IMR-90 (cell line): ENCODE results near the gene PHF11. TPM values are rescaled to one million over a fixed set of nuclear protein-coding genes. Genes with fewer than 3 reads are reported as not detected.

Experiments used
- ATAC-seq: fragments of 200-7000 bp; cut with Tn5 transposase; 2 replicates; pipeline ENCODE4 v1.9.1; 2020; ENCODE audit warnings: low read depth, mild to moderate bottlenecking, moderate library complexity
- BruUV-seq: library from RNA; stranded (reverse); fragments of 400-500 nt; replicated peaks from 2 replicates; lab custom pipeline; 2021; lab: Mats Ljungman, UMichigan
- CTCF ChIA-PET: fragments of 300-600 bp; formaldehyde crosslinking; extraction: SDS; loops from one replicate; lab custom pipeline; 2021; ENCODE audit warnings: antibody characterized with exemption; lab: Yijun Ruan, JAX
- POLR2A ChIA-PET: fragments of 300-600 bp; sonication (Branson Sonifier 250); formaldehyde crosslinking; loops from one replicate; lab custom pipeline; 2022; ENCODE audit warnings: antibody characterized with exemption; ENCODE audit not compliant: unreplicated experiment; lab: Charles Lee
- DNase-seq: peaks from one replicate; pipeline ENCODE4 v3.0.0; 2013
- H2AFZ ChIP-seq: replicated peaks from 2 replicates; pipeline ENCODE3; 2013; ENCODE audit warnings: low read length, mild to moderate bottlenecking; ENCODE audit not compliant: poor library complexity
- H2AK5ac ChIP-seq: 2 replicates; pipeline ENCODE4 v1.6.1; 2013; ENCODE audit warnings: low read depth, low read length, inconsistent platforms
- H2AK9ac ChIP-seq: replicated peaks from 2 replicates; pipeline ENCODE3; 2013; ENCODE audit warnings: mild to moderate bottlenecking, low read depth, low read length, moderate library complexity; ENCODE audit not compliant: poor library complexity
- H2BK120ac ChIP-seq: 2 replicates; pipeline ENCODE4 v1.6.1; 2013; ENCODE audit warnings: low read depth, low read length, inconsistent platforms
- H2BK15ac ChIP-seq: 3 replicates; pipeline ENCODE4 v1.6.1; 2013; ENCODE audit warnings: low read depth, low read length, inconsistent platforms
- H2BK20ac ChIP-seq: 2 replicates; pipeline ENCODE4 v1.6.1; 2013; ENCODE audit warnings: low read depth, mild to moderate bottlenecking, inconsistent platforms, low read length, moderate library complexity
- H2BK5ac ChIP-seq: 2 replicates; pipeline ENCODE4 v1.6.1; 2013; ENCODE audit warnings: mild to moderate bottlenecking, low read depth, low read length, inconsistent platforms; ENCODE audit not compliant: poor library complexity, severe bottlenecking
- H3K14ac ChIP-seq: replicated peaks from 2 replicates; pipeline ENCODE4 v1.6.1; 2013; ENCODE audit warnings: low read depth, low read length, inconsistent platforms
- H3K18ac ChIP-seq: 2 replicates; pipeline ENCODE4 v1.6.1; 2013; ENCODE audit warnings: low read depth, low read length, control low read depth
- H3K23ac ChIP-seq: 2 replicates; pipeline ENCODE4 v1.6.1; 2013; ENCODE audit warnings: low read depth, low read length, inconsistent platforms
- H3K27ac ChIP-seq: 2 replicates; pipeline ENCODE4 v1.5.1; 2013; ENCODE audit warnings: mild to moderate bottlenecking, control low read depth, low read length; ENCODE audit not compliant: insufficient read depth
- H3K27me3 ChIP-seq: 2 replicates; pipeline ENCODE4 v1.6.1; 2013; ENCODE audit warnings: low read length; ENCODE audit not compliant: control insufficient read depth, insufficient read depth
- H3K36me3 ChIP-seq: 2 replicates; pipeline ENCODE4 v1.6.1; 2013; ENCODE audit warnings: low read length, mixed read lengths; ENCODE audit not compliant: control insufficient read depth, insufficient read depth
- H3K4ac ChIP-seq: 2 replicates; pipeline ENCODE4 v1.6.1; 2013; ENCODE audit warnings: low read depth, low read length, inconsistent platforms
- H3K4me1 ChIP-seq: 2 replicates; pipeline ENCODE4 v1.6.1; 2013; ENCODE audit warnings: low read length, mixed read lengths; ENCODE audit not compliant: control insufficient read depth, insufficient read depth
- H3K4me2 ChIP-seq: 2 replicates; pipeline ENCODE4 v1.6.1; 2013; ENCODE audit warnings: low read depth, mild to moderate bottlenecking, control low read depth, low read length, moderate library complexity
- H3K4me3 ChIP-seq: 2 replicates; pipeline ENCODE4 v1.5.1; 2013; ENCODE audit warnings: low read depth, mild to moderate bottlenecking, control low read depth, low read length, moderate library complexity; ENCODE audit not compliant: insufficient read depth
- H3K56ac ChIP-seq: 2 replicates; pipeline ENCODE4 v1.6.1; 2013; ENCODE audit warnings: low read length, inconsistent platforms; ENCODE audit not compliant: insufficient read depth; ENCODE audit errors: extremely low read depth
- H3K79me1 ChIP-seq, 2 experiments: 2 replicates each; pipeline ENCODE4 v1.6.1; 2013; ENCODE audit warnings: low read length in 2 of 2, inconsistent platforms in 1 of 2, low read depth in 1 of 2
- H3K9ac ChIP-seq: 2 replicates; pipeline ENCODE4 v1.6.1; 2013; ENCODE audit warnings: low read depth, low read length, control low read depth
- H3K9me1 ChIP-seq: 2 replicates; pipeline ENCODE4 v1.6.1; 2013; ENCODE audit warnings: low read length, inconsistent platforms; ENCODE audit not compliant: insufficient read depth
- H3K9me3 ChIP-seq: 2 replicates; pipeline ENCODE4 v1.6.1; 2013; ENCODE audit warnings: low read length; ENCODE audit not compliant: control insufficient read depth, insufficient read depth
- H4K20me1 ChIP-seq: 2 replicates; pipeline ENCODE4 v1.6.1; 2013; ENCODE audit warnings: low read length, inconsistent platforms; ENCODE audit not compliant: insufficient read depth
- H4K5ac ChIP-seq: 2 replicates; pipeline ENCODE4 v1.6.1; 2013; ENCODE audit warnings: mild to moderate bottlenecking, low read depth, low read length, control low read depth
- H4K8ac ChIP-seq, 2 experiments: 2 replicates each; pipeline ENCODE4 v1.6.1; 2013; ENCODE audit warnings: low read depth in 2 of 2, low read length in 2 of 2, control low read depth in 1 of 2, inconsistent platforms in 1 of 2
- H4K91ac ChIP-seq: 2 replicates; pipeline ENCODE4 v1.6.1; 2013; ENCODE audit warnings: low read depth, low read length, inconsistent platforms; ENCODE audit not compliant: insufficient read depth
- BHLHE40 ChIP-seq: fragments of 150-350 bp; IDR thresholded peaks from 2 replicates; pipeline ENCODE4 v1.6.1; 2016; ENCODE audit warnings: mild to moderate bottlenecking, low read depth, low read length
- CEBPB ChIP-seq: IDR thresholded peaks from 2 replicates; pipeline ENCODE4 v1.6.1; 2012; ENCODE audit warnings: low read depth, low read length, improper control_type of control experiment
- CHD1 ChIP-seq: IDR thresholded peaks from 2 replicates; pipeline ENCODE4 v1.6.1; 2012; ENCODE audit warnings: low read depth, low read length, improper control_type of control experiment
- FOS ChIP-seq: fragments of 150-350 bp; IDR thresholded peaks from 2 replicates; pipeline ENCODE4 v1.6.1; 2016; ENCODE audit warnings: low read depth, low read length
- MAFK ChIP-seq: IDR thresholded peaks from 2 replicates; pipeline ENCODE4 v1.6.1; 2012; ENCODE audit warnings: low read depth, low read length, improper control_type of control experiment
- MAZ ChIP-seq: IDR thresholded peaks from 2 replicates; pipeline ENCODE4 v1.6.1; 2012; ENCODE audit warnings: low read depth, mild to moderate bottlenecking, low read length, improper control_type of control experiment, moderate library complexity, borderline replicate concordance
- MXI1 ChIP-seq: IDR thresholded peaks from 2 replicates; pipeline ENCODE4 v1.6.1; 2012; ENCODE audit warnings: low read depth, mild to moderate bottlenecking, low read length, moderate library complexity, borderline replicate concordance
- NFE2L2 ChIP-seq: fragments of 150-350 bp; IDR thresholded peaks from 2 replicates; pipeline ENCODE4 v1.6.1; 2016; ENCODE audit warnings: low read depth, mild to moderate bottlenecking, low read length
- POLR2A ChIP-seq: IDR thresholded peaks from 2 replicates; pipeline ENCODE4 v1.6.1; 2012; ENCODE audit warnings: mild to moderate bottlenecking, low read depth, low read length
- RAD21 ChIP-seq: IDR thresholded peaks from 2 replicates; pipeline ENCODE4 v1.6.1; 2012; ENCODE audit warnings: low read length, improper control_type of control experiment
- RCOR1 ChIP-seq: IDR thresholded peaks from 2 replicates; pipeline ENCODE4 v1.6.1; 2012; ENCODE audit warnings: mild to moderate bottlenecking, low read length, improper control_type of control experiment; ENCODE audit not compliant: insufficient replicate concordance
- RFX5 ChIP-seq: IDR thresholded peaks from 2 replicates; pipeline ENCODE4 v1.8.0; 2012; ENCODE audit warnings: low read depth, mild to moderate bottlenecking, low read length, moderate library complexity
- SMC3 ChIP-seq: fragments of 150-350 bp; IDR thresholded peaks from 2 replicates; pipeline ENCODE4 v1.6.1; 2016; ENCODE audit warnings: low read depth, mild to moderate bottlenecking, antibody characterized with exemption, low read length, moderate library complexity
- WGBS, 2 experiments: methylation state at CpG; one replicate each; pipeline versions ENCODE4 v1.1.5 to v1.1.7; 2013; ENCODE audit warnings: missing lambda C conversion rate in 2 of 2; ENCODE audit not compliant: insufficient read length in 1 of 2; ENCODE audit errors: extremely low coverage in 2 of 2; 5-methylcytosine and 5-hydroxymethylcytosine counted together
- dilution Hi-C: fragments of 300-500 bp; cut with HindIII; formaldehyde crosslinking; loops from one replicate; pipeline ENCODE4 v1.14.3; 2018; ENCODE audit warnings: low sequenced_read_pairs; ENCODE audit not compliant: unreplicated experiment
- in situ Hi-C: fragments of 300-500 bp; cut with MboI; formaldehyde crosslinking; loops from 3 replicates; pipeline ENCODE4 v1.14.3; 2019; ENCODE audit warnings: low sequenced_read_pairs, inconsistent platforms, mixed read lengths
- intact Hi-C: fragments of 100-400 bp; cut with micrococcal nuclease; formaldehyde crosslinking; loops from 2 replicates; pipeline ENCODE4 v1.10.0; 2022
- polyA plus RNA-seq, 3 experiments: library from polyadenylated mRNA; depleted of rRNA; stranded (reverse); fragments of >200 nt; gene quantifications; 2 replicates each; pipeline ENCODE4 v1.2.3, GENCODE V29; 2012; ENCODE audit warnings: low replicate concordance in 1 of 3
- total RNA-seq: library from RNA; depleted of rRNA; stranded (reverse); fragments of >200 nt; gene quantifications from 2 replicates; pipeline ENCODE4 v1.2.3, GENCODE V29; 2012
- TF ChIP-seq, protein P1 (sequence below): fragments of 150-350 bp; IDR thresholded peaks from 2 replicates; pipeline ENCODE4 v1.6.1; 2017; ENCODE audit warnings: mild to moderate bottlenecking, antibody characterized with exemption, low read length, low read depth
- TF ChIP-seq, protein P2 (sequence below): fragments of 150-350 bp; IDR thresholded peaks from 2 replicates; pipeline ENCODE4 v1.6.1; 2016; ENCODE audit warnings: low read depth, mild to moderate bottlenecking, low read length, moderate library complexity, borderline replicate concordance
- TF ChIP-seq, protein P3 (sequence below): conservative IDR thresholded peaks from 2 replicates; pipeline ENCODE4 v1.5.1; 2012; ENCODE audit warnings: mild to moderate bottlenecking, low read depth, low read length, improper control_type of control experiment

The PHF11 gene
- total and polyA plus RNA-seq, 2 of the 4 experiments (the other 2 are of a cell fraction) = 3.9 to 15.4 TPM

DNA sequence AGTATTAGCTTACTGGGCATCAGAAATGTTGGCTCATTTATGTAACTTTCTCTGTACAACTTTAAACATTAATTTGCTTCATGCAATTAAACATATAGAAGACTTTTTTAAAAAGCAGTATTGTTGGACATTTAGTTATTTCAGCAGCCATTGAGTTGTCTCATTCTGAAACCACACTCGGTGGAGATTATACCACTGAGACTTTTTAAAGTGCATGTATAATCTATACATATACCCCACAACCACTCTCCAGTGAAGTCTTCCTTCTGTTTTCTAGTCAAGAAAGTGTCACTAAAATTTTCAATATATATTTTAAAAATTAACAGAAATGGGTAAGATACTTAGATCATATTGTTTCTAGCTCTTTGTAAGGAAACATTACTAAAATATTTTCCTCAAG is 36.2 kb upstream of the PHF11 start:
- POLR2A ChIA-PET = no interaction called here
- TF ChIP-seq MAFK (no peak), RCOR1 (no peak), MAZ (no peak), CHD1 (no peak), NFE2L2 (no peak), BHLHE40 (no peak), RAD21 (no peak), SMC3 (no peak), POLR2A (no peak), FOS (no peak), MXI1 (no peak), RFX5 (no peak), CEBPB (no peak)
- TF ChIP-seq, protein P1, sequence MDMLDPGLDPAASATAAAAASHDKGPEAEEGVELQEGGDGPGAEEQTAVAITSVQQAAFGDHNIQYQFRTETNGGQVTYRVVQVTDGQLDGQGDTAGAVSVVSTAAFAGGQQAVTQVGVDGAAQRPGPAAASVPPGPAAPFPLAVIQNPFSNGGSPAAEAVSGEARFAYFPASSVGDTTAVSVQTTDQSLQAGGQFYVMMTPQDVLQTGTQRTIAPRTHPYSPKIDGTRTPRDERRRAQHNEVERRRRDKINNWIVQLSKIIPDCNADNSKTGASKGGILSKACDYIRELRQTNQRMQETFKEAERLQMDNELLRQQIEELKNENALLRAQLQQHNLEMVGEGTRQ = no peak
- TF ChIP-seq, protein P2, sequence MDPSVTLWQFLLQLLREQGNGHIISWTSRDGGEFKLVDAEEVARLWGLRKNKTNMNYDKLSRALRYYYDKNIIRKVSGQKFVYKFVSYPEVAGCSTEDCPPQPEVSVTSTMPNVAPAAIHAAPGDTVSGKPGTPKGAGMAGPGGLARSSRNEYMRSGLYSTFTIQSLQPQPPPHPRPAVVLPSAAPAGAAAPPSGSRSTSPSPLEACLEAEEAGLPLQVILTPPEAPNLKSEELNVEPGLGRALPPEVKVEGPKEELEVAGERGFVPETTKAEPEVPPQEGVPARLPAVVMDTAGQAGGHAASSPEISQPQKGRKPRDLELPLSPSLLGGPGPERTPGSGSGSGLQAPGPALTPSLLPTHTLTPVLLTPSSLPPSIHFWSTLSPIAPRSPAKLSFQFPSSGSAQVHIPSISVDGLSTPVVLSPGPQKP = no peak
- TF ChIP-seq, protein P3, sequence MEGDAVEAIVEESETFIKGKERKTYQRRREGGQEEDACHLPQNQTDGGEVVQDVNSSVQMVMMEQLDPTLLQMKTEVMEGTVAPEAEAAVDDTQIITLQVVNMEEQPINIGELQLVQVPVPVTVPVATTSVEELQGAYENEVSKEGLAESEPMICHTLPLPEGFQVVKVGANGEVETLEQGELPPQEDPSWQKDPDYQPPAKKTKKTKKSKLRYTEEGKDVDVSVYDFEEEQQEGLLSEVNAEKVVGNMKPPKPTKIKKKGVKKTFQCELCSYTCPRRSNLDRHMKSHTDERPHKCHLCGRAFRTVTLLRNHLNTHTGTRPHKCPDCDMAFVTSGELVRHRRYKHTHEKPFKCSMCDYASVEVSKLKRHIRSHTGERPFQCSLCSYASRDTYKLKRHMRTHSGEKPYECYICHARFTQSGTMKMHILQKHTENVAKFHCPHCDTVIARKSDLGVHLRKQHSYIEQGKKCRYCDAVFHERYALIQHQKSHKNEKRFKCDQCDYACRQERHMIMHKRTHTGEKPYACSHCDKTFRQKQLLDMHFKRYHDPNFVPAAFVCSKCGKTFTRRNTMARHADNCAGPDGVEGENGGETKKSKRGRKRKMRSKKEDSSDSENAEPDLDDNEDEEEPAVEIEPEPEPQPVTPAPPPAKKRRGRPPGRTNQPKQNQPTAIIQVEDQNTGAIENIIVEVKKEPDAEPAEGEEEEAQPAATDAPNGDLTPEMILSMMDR = no peak
- in situ Hi-C loops = no loop called here

More for the DNA sequence above, 36.2 kb upstream of the PHF11 start:
- H3K23ac ChIP-seq = no peak overlapping the region
- H2BK120ac ChIP-seq = no peak overlapping the region
- dilution Hi-C loops = no loop called here
- H3K9me1 ChIP-seq = peaks cover 6% of the 10 kb centered on the region
- no peak overlapping the region for H3K56ac ChIP-seq
- H3K9me3 ChIP-seq = peaks cover 14% of the 10 kb centered on the region
- H3K4me1 ChIP-seq = peaks cover 10% of the 10 kb centered on the region
- H2AK5ac ChIP-seq = no peak overlapping the region
- H4K5ac ChIP-seq = no peak overlapping the region
- no peak overlapping the region for H2BK5ac ChIP-seq
- no peak for ATAC-seq
- no peak overlapping the region for H2BK15ac ChIP-seq
- CTCF ChIA-PET = no interaction called here
- intact Hi-C loops = no loop called here
- H3K79me1 ChIP-seq = peaks cover 6 to 22% of the 10 kb centered on the region in 2 experiments
- no TSS peak for BruUV-seq
- no peaks in the 10 kb centered on the region for H3K27me3 ChIP-seq
- no peak overlapping the region for H3K4ac ChIP-seq
- DNase-seq = no peak
- H2BK20ac ChIP-seq = no peak overlapping the region
- H2AK9ac ChIP-seq = no peak overlapping the region
- H3K4me2 ChIP-seq = no peak overlapping the region
- no peak overlapping the region for H3K27ac ChIP-seq
- H4K8ac ChIP-seq = no peak overlapping the region
- no peak overlapping the region for H3K14ac ChIP-seq
- no peak overlapping the region for H2AFZ ChIP-seq
- H4K91ac ChIP-seq = no peak overlapping the region
- no peak overlapping the region for H3K18ac ChIP-seq
- H3K36me3 ChIP-seq = peaks cover 21% of the 10 kb centered on the region
- H4K20me1 ChIP-seq = no peaks in the 10 kb centered on the region
- no CpG with 5 or more reads among the region's 1 CpG for WGBS, 2 experiments
- H3K4me3 ChIP-seq = no peak overlapping the region
- no peak overlapping the region for H3K9ac ChIP-seq
